SK-N-SH treated with all-trans-retinoic acid at 6 μM for 48 hours (cell line): ENCODE measurements around the gene FAM174B.

Experiments
- RARB ChIP-seq: fragments of 250-450 bp; sonication (Bioruptor Pico); IDR thresholded peaks from 2 replicates; pipeline ENCODE4 v1.8.0; 2021; ENCODE audit warnings: mild to moderate bottlenecking, moderate library complexity
- TF ChIP-seq, protein P1 (sequence below): fragments of 250-450 bp; sonication (Bioruptor Pico); IDR thresholded peaks from 2 replicates; pipeline ENCODE4 v1.8.0; 2020; ENCODE audit warnings: mild to moderate bottlenecking, moderate library complexity, borderline replicate concordance
- TF ChIP-seq, protein P2 (sequence below): fragments of 250-450 bp; sonication (Bioruptor Pico); IDR thresholded peaks from 2 replicates; pipeline ENCODE4 v1.5.1; 2020; ENCODE audit warnings: low read depth, mild to moderate bottlenecking, moderate library complexity

DNA sequence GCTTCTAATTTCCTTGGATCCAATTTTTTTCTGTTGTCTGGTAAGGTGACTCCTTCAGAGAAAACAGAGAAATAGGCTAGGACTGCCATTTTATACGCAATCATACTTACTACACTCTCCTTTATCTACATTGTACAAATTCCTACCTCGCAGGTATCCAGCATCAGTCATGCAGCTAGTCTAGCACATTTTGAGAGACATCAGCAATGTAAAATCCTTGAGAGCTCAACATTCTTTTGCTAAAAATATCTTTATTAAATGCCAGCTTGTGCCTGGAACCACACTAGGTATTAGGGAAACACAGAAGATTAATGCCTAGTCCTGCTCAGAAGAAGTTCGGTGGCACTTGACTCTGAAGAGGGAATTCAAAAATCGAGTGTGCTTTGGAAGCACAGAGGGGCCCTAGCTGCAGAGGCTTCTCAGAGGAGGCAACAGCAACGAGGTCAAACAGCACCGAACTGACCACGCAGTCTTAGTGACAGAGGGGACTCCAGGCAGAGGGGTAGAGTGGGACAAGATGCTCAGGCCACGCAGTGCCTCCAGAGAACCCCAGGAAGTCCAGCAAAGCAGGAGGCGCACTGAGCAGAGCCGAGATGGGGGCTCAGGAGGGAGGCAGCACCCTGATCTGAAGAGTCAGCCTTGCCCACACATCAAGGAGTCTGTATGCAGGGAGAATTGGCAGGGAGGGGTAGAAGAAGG, 3.5 kb downstream of the FAM174B start:
- TF ChIP-seq RARB (CRISPR knock-in tag), result no peak
- TF ChIP-seq, protein P1, sequence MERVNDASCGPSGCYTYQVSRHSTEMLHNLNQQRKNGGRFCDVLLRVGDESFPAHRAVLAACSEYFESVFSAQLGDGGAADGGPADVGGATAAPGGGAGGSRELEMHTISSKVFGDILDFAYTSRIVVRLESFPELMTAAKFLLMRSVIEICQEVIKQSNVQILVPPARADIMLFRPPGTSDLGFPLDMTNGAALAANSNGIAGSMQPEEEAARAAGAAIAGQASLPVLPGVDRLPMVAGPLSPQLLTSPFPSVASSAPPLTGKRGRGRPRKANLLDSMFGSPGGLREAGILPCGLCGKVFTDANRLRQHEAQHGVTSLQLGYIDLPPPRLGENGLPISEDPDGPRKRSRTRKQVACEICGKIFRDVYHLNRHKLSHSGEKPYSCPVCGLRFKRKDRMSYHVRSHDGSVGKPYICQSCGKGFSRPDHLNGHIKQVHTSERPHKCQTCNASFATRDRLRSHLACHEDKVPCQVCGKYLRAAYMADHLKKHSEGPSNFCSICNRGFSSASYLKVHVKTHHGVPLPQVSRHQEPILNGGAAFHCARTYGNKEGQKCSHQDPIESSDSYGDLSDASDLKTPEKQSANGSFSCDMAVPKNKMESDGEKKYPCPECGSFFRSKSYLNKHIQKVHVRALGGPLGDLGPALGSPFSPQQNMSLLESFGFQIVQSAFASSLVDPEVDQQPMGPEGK (CRISPR knock-in tag), result no peak
- TF ChIP-seq, protein P2, sequence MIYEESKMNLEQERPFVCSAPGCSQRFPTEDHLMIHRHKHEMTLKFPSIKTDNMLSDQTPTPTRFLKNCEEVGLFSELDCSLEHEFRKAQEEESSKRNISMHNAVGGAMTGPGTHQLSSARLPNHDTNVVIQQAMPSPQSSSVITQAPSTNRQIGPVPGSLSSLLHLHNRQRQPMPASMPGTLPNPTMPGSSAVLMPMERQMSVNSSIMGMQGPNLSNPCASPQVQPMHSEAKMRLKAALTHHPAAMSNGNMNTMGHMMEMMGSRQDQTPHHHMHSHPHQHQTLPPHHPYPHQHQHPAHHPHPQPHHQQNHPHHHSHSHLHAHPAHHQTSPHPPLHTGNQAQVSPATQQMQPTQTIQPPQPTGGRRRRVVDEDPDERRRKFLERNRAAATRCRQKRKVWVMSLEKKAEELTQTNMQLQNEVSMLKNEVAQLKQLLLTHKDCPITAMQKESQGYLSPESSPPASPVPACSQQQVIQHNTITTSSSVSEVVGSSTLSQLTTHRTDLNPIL (CRISPR knock-in tag), result no peak
